ENCODE measurements around the gene TMEM163.
"Not testable (repeated sequence)": the region's sequence is repeated elsewhere in the genome, so short reads cannot be mapped to it uniquely, and the experiment has no call there.

The TMEM163 gene

DNA sequence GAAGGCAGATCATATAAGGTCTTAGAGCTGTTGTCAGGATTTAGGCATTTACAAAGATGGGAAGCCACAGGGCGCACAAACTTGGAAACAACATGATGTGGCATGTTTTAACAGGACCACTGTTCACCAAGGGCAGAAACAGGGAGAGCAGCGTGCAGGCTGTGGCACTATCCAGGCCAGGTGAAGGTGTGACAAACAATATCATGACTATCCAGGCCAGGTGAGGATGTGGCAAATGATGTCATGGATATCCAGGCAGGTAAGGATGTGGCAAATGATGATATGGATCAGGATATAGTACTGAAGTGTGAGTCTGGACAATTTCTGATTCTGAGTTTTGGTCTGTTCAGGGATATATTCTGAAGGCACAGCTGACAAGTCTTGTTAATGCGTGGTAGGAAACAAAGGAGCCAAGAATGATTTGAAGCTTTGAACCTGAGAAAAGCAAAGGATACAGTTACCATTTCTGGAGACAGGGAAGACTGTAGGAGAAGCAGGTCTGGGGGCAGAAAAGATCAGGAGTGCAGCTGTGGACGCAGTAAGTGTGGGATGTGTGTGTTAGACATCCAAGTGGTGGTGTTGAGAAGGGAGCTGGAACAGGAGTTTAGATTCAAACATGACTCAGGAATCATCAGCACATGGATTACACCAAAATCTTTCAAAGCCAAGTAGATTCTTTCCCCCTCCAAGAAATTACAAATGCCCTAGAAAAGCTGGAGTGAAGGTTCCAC is 205.9 kb downstream of the TMEM163 start:
- no peak for DNase-seq

DNA sequence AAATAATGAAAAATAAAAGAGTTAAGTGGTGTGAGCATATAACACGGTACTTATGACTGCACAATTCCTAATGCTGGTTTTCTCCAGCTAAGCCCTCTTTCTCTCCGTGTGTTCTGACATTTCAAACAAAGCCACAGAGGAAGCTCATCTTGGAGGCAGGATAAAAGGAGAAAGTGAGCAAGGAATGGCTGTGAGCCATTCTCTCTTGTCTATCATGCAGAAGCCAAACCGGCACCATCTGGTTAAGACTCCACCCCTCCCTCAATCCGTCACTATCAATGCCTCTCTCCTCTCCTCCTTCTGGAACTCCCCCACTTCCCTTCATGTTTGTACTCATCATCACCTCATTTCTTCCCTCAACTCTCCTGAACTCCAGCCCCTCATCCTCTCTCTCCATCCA is 210.4 kb downstream of the TMEM163 start:
- no peak for DNase-seq

DNA sequence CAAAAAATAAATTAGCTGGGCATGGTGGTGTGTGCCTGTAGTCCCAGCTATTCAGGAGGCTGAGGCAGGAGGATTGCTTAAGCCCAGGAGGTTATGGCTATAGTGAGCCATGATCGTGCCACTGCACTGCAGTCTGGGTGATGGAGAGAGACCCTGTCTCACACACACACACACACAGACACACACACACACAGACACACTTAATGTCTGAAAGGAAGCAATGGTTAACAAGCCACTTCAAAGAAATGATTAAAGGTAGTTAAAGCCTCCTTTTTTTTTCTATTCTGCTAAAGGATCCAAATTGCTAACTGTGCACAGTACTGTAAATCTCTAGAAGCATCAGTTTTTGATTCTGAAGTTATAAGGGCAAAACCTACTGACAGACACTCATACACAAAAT is 211.1 kb downstream of the TMEM163 start:
- no peak for DNase-seq

GRCh38 chr2:134507159-134507558 is 211.6 kb downstream of the TMEM163 start:
- DNase-seq: not testable (repeated sequence)

DNA sequence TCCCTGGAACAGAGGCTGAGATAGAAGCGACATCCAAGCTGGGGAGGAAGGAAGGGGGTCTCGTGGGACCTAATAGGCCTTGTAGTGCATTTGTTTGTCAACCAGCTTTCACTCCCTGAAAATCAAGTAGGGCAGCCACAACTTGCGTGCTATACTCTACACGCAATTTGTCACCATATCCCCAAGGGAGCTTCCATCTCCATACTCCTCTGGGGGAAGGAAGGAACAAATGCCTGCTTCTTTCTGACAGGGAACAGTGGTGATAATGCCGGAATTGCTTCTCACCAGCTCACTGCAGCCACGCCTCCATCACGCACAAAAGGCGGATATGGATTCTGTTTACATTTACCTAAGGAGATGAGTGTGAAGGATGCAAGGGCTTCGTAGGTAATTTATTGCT is 213.4 kb downstream of the TMEM163 start:
- DNase-seq: no peak

DNA sequence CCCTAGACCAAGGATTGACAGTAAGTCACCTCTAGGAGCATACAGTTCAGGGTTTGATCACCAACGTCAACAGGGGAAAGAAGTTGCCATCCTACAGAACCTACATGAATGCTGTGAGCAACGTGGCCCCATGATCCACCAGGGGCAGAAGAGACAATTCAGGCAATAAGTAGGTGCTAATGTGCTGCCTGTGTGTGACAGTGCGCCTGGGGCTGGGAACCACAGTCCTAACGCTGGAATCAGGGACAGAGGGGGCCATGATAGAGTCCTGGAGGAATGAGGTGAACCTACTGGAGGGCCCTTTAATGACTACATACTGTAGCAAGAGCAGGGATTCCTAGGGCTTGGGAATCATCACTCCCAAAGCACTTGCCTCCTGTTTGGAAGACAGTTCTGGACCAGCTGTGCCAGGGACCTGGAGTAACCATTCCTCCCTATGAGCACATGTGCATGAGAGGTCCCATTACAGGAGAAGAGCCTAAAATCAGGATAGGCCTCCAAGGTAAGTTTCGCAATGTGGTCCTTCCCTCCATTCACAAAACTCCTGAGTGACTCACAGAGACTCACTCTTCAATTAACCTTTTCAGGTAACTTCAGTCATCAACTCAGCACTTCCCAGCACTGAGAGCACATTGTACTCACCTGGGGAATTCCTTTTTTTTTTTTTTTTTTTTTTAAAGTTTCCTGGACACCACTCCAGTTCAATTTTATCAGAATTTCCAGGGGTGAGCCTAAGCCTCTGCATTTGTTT is 214.0 kb downstream of the TMEM163 start:
- no peak for DNase-seq

DNA sequence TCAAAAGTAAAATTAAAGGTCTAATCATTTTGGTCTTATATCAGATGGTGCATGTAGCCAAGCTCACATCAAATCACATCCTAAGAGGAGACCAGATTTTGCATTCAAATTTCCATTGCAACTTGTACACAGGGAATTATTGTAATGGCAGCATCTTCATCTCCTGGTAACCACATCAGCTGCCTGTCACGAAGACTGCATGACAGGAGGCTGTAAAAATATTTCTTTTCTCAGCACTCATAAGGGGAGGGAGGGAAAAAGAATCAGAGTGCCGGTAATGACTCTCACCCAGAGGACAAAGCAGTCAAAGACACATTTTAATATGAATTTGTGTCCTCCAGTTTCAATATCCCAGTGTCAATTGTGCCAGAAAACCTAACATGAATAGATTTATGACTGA is 216.7 kb downstream of the TMEM163 start:
- DNase-seq: no peak

- no peak for DNase-seq
Measured at GRCh38 chr2:134501476-134502091, 217.2 kb downstream of the TMEM163 start.

DNA sequence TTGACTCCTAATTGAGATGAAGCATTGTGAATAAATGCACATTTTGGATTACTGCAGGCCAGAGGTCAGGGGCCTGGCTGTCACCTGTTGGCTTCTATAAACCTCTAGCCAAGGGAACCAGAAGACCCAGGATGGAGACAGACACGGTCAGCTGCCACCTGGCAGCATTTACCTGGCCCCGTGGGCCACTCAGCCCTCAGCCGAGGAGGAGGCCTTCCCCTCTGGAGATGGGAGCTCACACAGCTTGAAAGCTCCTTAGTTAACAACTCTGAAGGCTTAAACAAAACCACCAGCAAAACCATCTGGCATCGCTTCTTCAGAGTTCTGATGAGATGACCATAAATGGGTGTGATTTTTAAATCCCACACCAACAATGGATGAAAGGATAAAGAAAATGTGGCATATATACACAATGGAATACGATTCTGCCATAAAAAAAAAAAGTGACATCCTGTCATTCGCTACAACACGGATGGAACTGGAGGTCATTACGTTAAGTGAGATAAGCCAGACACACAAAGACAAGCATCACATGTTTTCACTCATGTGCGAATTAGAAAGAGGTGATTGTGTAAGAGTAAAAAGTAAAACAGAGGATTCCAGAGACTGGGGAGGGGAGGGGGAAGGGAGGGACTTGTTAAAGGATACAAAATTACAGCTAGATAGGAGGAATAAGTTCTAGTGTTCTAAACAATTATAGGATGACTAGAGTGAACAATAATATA is 218.4 kb downstream of the TMEM163 start:
- no peak for DNase-seq

DNA sequence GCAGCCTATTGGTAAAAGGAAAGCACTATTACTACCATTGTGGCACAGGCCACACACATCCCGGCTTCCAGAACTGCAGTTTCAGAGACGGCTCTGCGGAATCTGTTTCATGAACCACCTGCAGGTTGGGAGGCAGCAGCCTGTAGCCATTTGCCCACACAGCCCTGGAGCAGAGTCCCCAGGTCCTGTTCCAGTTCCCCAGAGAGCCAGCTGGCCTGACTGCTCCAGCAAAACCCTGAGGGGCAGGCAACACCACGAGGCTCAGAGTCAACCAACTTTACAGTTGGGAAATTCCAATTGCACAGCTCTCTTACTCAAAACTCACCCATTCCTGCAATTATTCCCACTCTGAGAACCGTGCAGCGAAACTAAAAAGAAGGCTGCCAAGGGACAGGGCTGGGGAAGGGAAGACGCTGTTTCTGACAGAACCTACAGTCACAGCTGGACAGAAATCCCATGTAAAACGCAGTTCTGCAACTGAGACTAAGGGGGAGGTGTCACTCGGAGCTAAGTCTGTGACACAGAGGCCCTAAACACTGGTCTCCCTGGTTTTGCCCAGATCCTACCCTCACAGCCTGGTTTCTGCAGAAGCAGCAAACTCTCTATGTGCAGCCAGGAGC is 219.4 kb downstream of the TMEM163 start:
- no peak for DNase-seq

DNA sequence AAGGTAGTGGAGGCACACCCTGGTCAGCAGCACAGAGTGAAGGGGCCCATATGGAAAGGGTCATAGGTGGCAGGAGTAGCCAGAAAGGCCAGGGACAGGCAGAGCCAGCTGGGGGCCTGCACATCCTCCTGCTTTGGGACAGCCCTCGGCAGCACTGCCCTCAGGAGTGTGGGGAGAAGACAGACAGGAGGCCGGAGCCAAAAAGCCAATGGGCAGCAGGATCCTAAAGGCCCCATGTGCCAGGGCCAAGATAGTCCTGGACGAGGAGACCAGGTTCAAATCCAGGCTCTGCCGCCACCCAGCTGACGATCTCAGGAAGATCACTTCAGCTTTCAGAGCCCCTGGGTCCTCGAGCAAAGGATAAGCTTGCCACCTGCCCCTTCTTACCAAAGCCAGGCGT is 220.1 kb downstream of the TMEM163 start:
- DNase-seq: no peak

DNA sequence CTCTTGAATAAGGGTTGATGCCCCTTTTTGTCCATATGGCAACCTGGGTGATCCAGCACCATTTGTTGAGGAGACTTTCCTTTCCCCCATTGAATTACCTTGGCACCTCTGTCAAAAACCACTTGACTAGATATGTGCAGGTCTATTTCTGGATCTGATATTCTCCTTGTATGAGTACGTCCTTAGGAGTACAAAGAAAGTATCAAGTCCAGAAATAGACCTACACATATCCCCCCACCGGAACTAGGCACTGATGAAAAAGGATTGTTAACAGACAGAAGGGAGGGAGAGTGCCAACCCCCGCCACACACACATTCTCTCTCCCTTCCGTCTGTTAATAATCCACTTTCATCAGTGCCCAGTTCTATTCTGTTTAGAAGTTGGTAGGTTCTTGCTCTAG is 225.0 kb downstream of the TMEM163 start:
- no peak for DNase-seq

DNA sequence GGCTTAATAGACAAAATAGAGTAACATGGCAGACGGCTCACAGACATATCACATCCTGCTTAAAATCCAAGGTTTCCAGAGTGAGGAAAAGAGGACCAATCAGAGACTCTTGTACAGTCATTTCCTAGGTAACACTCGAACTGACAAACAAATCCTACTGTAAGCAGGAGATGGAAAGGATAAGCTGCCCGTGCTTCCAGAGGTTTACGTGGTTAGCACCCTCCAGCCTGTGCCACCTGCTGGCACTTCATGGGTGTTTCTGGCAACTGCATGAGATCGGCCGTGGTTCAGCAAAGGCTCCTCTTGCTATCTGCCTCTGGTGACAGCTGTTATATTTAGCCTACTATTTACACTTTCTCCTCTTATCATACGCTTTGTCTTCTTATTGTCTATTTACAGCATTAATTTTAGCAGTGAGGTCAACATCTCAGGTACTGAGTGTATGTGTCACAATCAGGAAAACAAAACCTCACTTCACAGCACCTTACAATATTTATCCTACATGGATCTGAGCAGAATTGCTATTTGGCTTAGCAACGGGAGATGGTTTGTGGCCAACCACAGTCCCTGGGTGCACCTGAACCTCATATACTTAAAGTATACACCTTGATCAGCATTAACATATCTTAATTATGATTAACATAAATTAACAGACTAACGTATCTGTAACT is 226.9 kb downstream of the TMEM163 start:
- DNase-seq: no peak

DNA sequence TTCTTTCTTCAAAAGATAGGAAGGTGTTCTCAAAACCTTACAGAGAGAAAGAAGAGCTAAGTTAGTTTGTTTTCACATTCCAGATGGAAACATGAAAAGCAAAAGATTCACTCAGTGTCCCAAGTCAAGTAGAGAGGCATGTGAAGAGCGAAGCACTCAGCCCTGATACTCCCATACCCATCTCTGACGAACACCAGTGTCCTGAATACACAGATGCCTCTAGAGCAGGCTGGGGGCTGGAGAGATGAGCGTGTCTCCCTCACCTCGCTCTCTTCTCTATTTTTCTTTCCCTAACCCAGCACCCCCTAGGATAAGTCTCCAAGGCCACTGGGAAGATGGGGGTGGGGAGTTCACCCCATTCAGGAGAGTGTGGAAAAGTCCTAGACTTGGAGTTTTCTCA is 227.8 kb downstream of the TMEM163 start:
- no peak for DNase-seq

GRCh38 chr2:134490559-134490958 is 228.2 kb downstream of the TMEM163 start:
- no peak for DNase-seq

- no peak for DNase-seq
Measured at GRCh38 chr2:134489732-134490384, 228.9 kb downstream of the TMEM163 start.

GRCh38 chr2:134482766-134483340 is 235.9 kb downstream of the TMEM163 start:
- DNase-seq: no peak

GRCh38 chr2:134482131-134482723 is 236.6 kb downstream of the TMEM163 start:
- no peak for DNase-seq

- DNase-seq: no peak
Measured at GRCh38 chr2:134479696-134480330, 239.0 kb downstream of the TMEM163 start.

DNA sequence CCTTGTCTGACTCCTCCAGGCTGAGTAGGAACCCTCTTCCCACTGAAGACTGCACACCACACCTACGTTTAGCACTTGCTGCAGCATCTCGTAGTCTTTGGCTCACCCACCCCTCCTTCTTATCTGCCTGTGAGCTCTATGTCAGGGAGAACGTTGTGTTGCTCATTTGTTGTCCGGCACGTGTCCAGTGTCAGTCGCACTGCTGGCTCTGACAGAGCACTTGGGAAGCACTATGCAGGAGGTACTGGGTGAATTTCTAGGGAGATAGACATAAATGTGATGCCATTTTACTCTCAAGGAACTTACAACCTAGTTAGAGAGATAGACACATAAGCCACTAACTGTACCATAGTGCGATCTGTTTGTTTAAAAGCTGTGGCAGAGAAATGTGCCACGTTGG is 241.8 kb downstream of the TMEM163 start:
- DNase-seq: not testable (repeated sequence)

Data from stimulated activated naive CD4-positive, alpha-beta T cell (primary cell).